ENCODE data around the gene NLGN1. TPM values are rescaled to one million over a fixed set of nuclear protein-coding genes. Genes with fewer than 3 reads are reported as not detected.

The NLGN1 gene
- total RNA-seq, 1 donor from 2014 or later: 34.8 TPM

GRCh38 chr3:173584838-173585831 lies 187.6 kb downstream of the NLGN1 start:
- Histone ChIP-seq H3K27ac (peak overlapping the region; percentile 5), H3K4me3 (peak overlapping the region; percentile 53), H3K9me3 (ENCODE audit: low read depth) (no peaks in the 10 kb centered on the region), H3K4me1 (peaks cover 32% of the 10 kb centered on the region), H3K27me3 (no peaks in the 10 kb centered on the region), H2AFZ (replicated peaks) (peak overlapping the region; percentile 63), H3K9ac (no peak overlapping the region), H3K36me3 (no peaks in the 10 kb centered on the region), H3K4me2 (peak overlapping the region; percentile 96), H4K20me1 (ENCODE audit: low read depth) (peaks cover 4% of the 10 kb centered on the region), H3F3A (ENCODE audit: low read depth) (peaks cover 43% of the 10 kb centered on the region), H3K79me2 (ENCODE audit: low read depth) (no peaks in the 10 kb centered on the region)
- Mint-ChIP-seq H3K4me3 (peak overlapping the region; percentile 97), H3K9me3 (no peaks in the 10 kb centered on the region), H3K27ac (peak overlapping the region; percentile 98), H3K27me3 (ENCODE audit: insufficient read depth, low read depth) (peaks cover 6% of the 10 kb centered on the region), H3K4me1 (peaks cover 31% of the 10 kb centered on the region), H3K36me3 (no peaks in the 10 kb centered on the region)
- peak; percentile 83 for DNase-seq (ENCODE audit: low spot score)
- TF ChIP-seq EZH2 (IDR thresholded peaks at IDR 0.05): no peak

- Histone ChIP-seq H3K27me3 (no peaks in the 10 kb centered on the region), H2AFZ (replicated peaks) (peak overlapping the region; percentile 63), H3K4me1 (peaks cover 32% of the 10 kb centered on the region), H3K4me2 (peak overlapping the region; percentile 96), H4K20me1 (ENCODE audit: low read depth) (peaks cover 4% of the 10 kb centered on the region), H3K36me3 (no peaks in the 10 kb centered on the region), H3F3A (ENCODE audit: low read depth) (peaks cover 43% of the 10 kb centered on the region), H3K79me2 (ENCODE audit: low read depth) (no peaks in the 10 kb centered on the region), H3K9me3 (ENCODE audit: low read depth) (no peaks in the 10 kb centered on the region), H3K4me3 (peak overlapping the region; percentile 53), H3K27ac (peak overlapping the region; percentile 5), H3K9ac (no peak overlapping the region)
- H3K9me3 Mint-ChIP-seq: no peaks in the 10 kb centered on the region
- H3K36me3 Mint-ChIP-seq: no peaks in the 10 kb centered on the region
- peaks cover 6% of the 10 kb centered on the region for H3K27me3 Mint-ChIP-seq (ENCODE audit: insufficient read depth, low read depth)
- DNase-seq (ENCODE audit: low spot score): no peak
- peaks cover 31% of the 10 kb centered on the region for H3K4me1 Mint-ChIP-seq
- peak overlapping the region; percentile 65 for H3K27ac Mint-ChIP-seq
- TF ChIP-seq EZH2phosphoT487 (IDR thresholded peaks at IDR 0.05) (no peak), EZH2 (IDR thresholded peaks at IDR 0.05) (no peak), CTCF (IDR thresholded peaks at IDR 0.05) (no peak)
- peak overlapping the region; percentile 97 for H3K4me3 Mint-ChIP-seq
Observed at GRCh38 chr3:173586166-173586565, 188.6 kb downstream of the NLGN1 start.

- H3K9me3 ChIP-seq (ENCODE audit: low read depth): no peaks in the 10 kb centered on the region
- Mint-ChIP-seq H3K9me3 (peaks cover 2% of the 10 kb centered on the region), H3K27me3 (ENCODE audit: insufficient read depth, low read depth) (peaks cover 6% of the 10 kb centered on the region), H3K27ac (no peak overlapping the region), H3K4me3 (no peak overlapping the region), H3K4me1 (peaks cover 31% of the 10 kb centered on the region), H3K36me3 (no peaks in the 10 kb centered on the region)
- H3K4me2 ChIP-seq: peak overlapping the region; percentile 96
- H3K4me1 ChIP-seq: peaks cover 32% of the 10 kb centered on the region
- TF ChIP-seq CTCF (IDR thresholded peaks at IDR 0.05): no peak
- no peak for TF ChIP-seq EZH2phosphoT487 (IDR thresholded peaks at IDR 0.05)
- no peak for TF ChIP-seq EZH2 (IDR thresholded peaks at IDR 0.05)
- no peak overlapping the region for H3K4me3 ChIP-seq
- H3F3A ChIP-seq (ENCODE audit: low read depth): peaks cover 43% of the 10 kb centered on the region
- H2AFZ ChIP-seq (replicated peaks): no peak overlapping the region
- no peak overlapping the region for H3K27ac ChIP-seq
- no peaks in the 10 kb centered on the region for H3K36me3 ChIP-seq
- no peak overlapping the region for H3K9ac ChIP-seq
- no peaks in the 10 kb centered on the region for H3K79me2 ChIP-seq (ENCODE audit: low read depth)
- peaks cover 4% of the 10 kb centered on the region for H4K20me1 ChIP-seq (ENCODE audit: low read depth)
- no peak for DNase-seq (ENCODE audit: low spot score)
- no peaks in the 10 kb centered on the region for H3K27me3 ChIP-seq
Observed at GRCh38 chr3:173587055-173587454, 189.5 kb downstream of the NLGN1 start.

- H3K27ac ChIP-seq: no peak overlapping the region
- no peak overlapping the region for H3K4me3 Mint-ChIP-seq
- peaks cover 33% of the 10 kb centered on the region for H3F3A ChIP-seq (ENCODE audit: low read depth)
- H3K9me3 Mint-ChIP-seq: peaks cover 4% of the 10 kb centered on the region
- H3K27ac Mint-ChIP-seq: no peak overlapping the region
- H3K27me3 Mint-ChIP-seq (ENCODE audit: insufficient read depth, low read depth): peaks cover 6% of the 10 kb centered on the region
- TF ChIP-seq EZH2 (IDR thresholded peaks at IDR 0.05) (no peak), CTCF (IDR thresholded peaks at IDR 0.05) (no peak)
- H3K4me1 Mint-ChIP-seq: peaks cover 28% of the 10 kb centered on the region
- peaks cover 4% of the 10 kb centered on the region for H4K20me1 ChIP-seq (ENCODE audit: low read depth)
- no peak overlapping the region for H3K4me2 ChIP-seq
- no peaks in the 10 kb centered on the region for H3K36me3 ChIP-seq
- H3K9ac ChIP-seq: no peak overlapping the region
- no peaks in the 10 kb centered on the region for H3K27me3 ChIP-seq
- H3K4me3 ChIP-seq: no peak overlapping the region
- H3K9me3 ChIP-seq (ENCODE audit: low read depth): no peaks in the 10 kb centered on the region
- peaks cover 23% of the 10 kb centered on the region for H3K4me1 ChIP-seq
- peaks cover 3% of the 10 kb centered on the region for H3K36me3 Mint-ChIP-seq
- no peak for DNase-seq (ENCODE audit: low spot score)
- no peaks in the 10 kb centered on the region for H3K79me2 ChIP-seq (ENCODE audit: low read depth)
- H2AFZ ChIP-seq (replicated peaks): no peak overlapping the region
Observed at GRCh38 chr3:173588556-173588955, 191.0 kb downstream of the NLGN1 start.
